Spinal cord (tissue), 10 donors: ENCODE measurements around the gene PPOX. TPM values are rescaled to one million over a fixed set of nuclear protein-coding genes. Genes with fewer than 3 reads are reported as not detected.

Source experiments
- DNase-seq, 6 donors: peaks; one replicate each; pipeline versions ENCODE4 v3.0.0 to v3.0.0-alpha.2; 2013 to 2015; ENCODE audit warnings: low spot score in 6 of 6, low read depth in 4 of 6
- H3K27ac ChIP-seq: one replicate; pipeline ENCODE4 v1.5.1; 2013; ENCODE audit warnings: low read depth, low read length, control low read depth
- H3K27me3 ChIP-seq: one replicate; pipeline ENCODE4 v1.6.1; 2013; ENCODE audit warnings: low read length; ENCODE audit not compliant: control insufficient read depth, insufficient read depth
- H3K36me3 ChIP-seq: one replicate; pipeline ENCODE4 v1.6.1; 2013; ENCODE audit warnings: low read length; ENCODE audit not compliant: control insufficient read depth, insufficient read depth
- H3K4me1 ChIP-seq: one replicate; pipeline ENCODE4 v1.6.1; 2013; ENCODE audit warnings: low read length; ENCODE audit not compliant: control insufficient read depth, insufficient read depth
- H3K4me3 ChIP-seq: one replicate; pipeline ENCODE4 v1.5.1; 2013; ENCODE audit warnings: low read depth, low read length, control low read depth
- H3K9me3 ChIP-seq: one replicate; pipeline ENCODE4 v1.6.1; 2013; ENCODE audit warnings: low read length; ENCODE audit not compliant: control insufficient read depth, insufficient read depth
- WGBS: methylation state at CpG from one replicate; pipeline ENCODE4 v1.1.5; 2013; ENCODE audit warnings: missing lambda C conversion rate; ENCODE audit not compliant: insufficient coverage; 5-methylcytosine and 5-hydroxymethylcytosine counted together
- polyA plus RNA-seq, 2 donors: library from polyadenylated mRNA; unstranded; fragments of 120-200 nt; gene quantifications; one replicate each; pipeline ENCODE4 v1.2.1, GENCODE V29; 2013; ENCODE audit not compliant: insufficient read length in 2 of 2
- total RNA-seq, 2 donors: library from RNA; depleted of rRNA in 1 of 2; stranded (reverse); fragments of 120-200 nt in 1 of 2; fragments of >200 nt in 1 of 2; gene quantifications; one replicate each; pipeline versions ENCODE4 v1.2.3 to v1.2.4, GENCODE V29; 2013 to 2014
- donor health status: healthy.

Gene PPOX
- total and polyA plus RNA-seq, 4 donors, result 21.7 to 69.6 (median 50.5) TPM

DNA sequence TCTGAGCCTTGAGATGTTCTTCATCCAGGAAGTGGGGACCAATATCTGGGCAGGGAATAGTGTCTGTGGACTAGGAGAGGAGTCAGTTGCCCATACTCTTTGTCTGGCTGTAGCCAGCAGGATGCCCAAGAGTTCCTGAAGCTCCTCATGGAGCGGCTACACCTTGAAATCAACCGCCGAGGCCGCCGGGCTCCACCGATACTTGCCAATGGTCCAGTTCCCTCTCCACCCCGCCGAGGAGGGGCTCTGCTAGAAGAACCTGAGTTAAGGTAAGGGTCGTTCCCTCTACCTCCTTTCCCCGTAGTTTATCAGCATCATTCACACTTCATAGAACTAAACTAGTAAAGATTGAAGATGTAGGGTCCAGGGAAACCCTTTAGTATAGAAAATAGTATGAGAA, 3.4 kb upstream of the PPOX start:
- Histone ChIP-seq H3K4me3 (no peak overlapping the region), H3K9me3 (no peaks in the 10 kb centered on the region), H3K27me3 (no peaks in the 10 kb centered on the region), H3K4me1 (peaks cover 53% of the 10 kb centered on the region), H3K27ac (no peak overlapping the region), H3K36me3 (peaks cover 50% of the 10 kb centered on the region)
- WGBS, result 96% methylated on average over 8 of the region's 10 CpGs
- no peak for DNase-seq

DNA sequence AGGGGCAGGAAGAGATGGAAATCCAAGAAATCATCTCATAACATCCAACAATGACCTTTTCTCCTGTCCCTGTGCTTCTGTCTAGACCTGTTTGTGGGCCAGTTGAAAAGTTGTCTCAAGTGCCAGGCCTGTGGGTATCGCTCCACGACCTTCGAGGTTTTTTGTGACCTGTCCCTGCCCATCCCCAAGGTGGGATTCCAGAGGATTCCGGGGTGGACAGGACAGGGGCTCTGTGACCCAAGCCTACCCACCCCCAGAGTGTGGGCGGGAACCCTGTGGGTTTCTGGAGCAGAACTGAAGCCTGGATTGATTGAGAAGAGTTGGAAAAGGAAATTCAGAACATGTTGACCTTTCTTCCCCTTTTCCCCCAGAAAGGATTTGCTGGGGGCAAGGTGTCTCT, 2.4 kb upstream of the PPOX start:
- DNase-seq, result no peak
- Histone ChIP-seq H3K4me1 (peaks cover 52% of the 10 kb centered on the region), H3K4me3 (no peak overlapping the region), H3K27me3 (no peaks in the 10 kb centered on the region), H3K27ac (no peak overlapping the region), H3K36me3 (peaks cover 55% of the 10 kb centered on the region), H3K9me3 (no peaks in the 10 kb centered on the region)
- WGBS, result 100% methylated on average over 3 of the region's 5 CpGs

GRCh38 chr1:161164901-161165610, 1.2 kb upstream of the PPOX start:
- peaks cover 68% of the 10 kb centered on the region for H3K36me3 ChIP-seq
- 87% methylated on average over 8 of the region's 14 CpGs for WGBS

DNA sequence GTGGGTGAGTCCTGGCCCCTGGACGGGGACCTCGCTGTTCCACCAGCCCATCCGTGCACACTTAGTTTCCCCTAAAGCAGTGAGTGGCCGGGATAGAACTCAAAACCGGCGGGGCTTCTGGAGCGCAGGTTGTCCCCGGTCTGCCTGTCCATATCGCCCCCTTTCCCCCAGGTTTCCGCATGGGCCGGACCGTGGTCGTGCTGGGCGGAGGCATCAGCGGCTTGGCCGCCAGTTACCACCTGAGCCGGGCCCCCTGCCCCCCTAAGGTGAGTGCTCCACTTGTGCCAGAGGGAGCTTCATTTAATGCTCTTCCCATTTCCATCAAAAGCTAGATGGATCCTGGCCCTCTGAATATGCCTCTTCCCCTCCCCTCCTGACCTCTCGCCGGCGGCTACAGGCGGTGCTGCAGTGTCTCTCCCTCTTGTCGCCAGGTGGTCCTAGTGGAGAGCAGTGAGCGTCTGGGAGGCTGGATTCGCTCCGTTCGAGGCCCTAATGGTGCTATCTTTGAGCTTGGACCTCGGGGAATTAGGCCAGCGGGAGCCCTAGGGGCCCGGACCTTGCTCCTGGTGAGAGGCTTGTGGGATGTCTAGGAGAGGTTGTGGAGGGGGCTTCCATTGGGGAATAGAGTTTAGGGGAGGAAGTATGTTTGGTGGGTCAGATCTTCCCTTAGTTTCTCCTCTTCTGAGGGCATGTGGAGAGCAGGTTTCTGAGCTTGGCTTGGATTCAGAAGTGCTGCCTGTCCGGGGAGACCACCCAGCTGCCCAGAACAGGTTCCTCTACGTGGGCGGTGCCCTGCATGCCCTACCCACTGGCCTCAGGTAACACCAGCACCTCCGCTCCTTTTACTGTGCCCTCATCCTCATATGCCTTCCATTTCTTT, 683 bp downstream of the PPOX start:
- peak in 1 of 6 donors; percentile 26 for DNase-seq
- H3K4me3 ChIP-seq, result peak overlapping the region; percentile 91
- H3K4me1 ChIP-seq, result peaks cover 31% of the 10 kb centered on the region
- 3% methylated on average over 29 of the region's 33 CpGs for WGBS
- no peaks in the 10 kb centered on the region for H3K27me3 ChIP-seq
- H3K27ac ChIP-seq, result peak overlapping the region; percentile 95
- H3K9me3 ChIP-seq, result no peaks in the 10 kb centered on the region
- H3K36me3 ChIP-seq, result peaks cover 70% of the 10 kb centered on the region

More at GRCh38 chr1:161164901-161165610, 1.2 kb upstream of the PPOX start:
- H3K27me3 ChIP-seq, result no peaks in the 10 kb centered on the region
- peak overlapping the region; percentile 91 for H3K4me3 ChIP-seq
- H3K9me3 ChIP-seq, result no peaks in the 10 kb centered on the region
- H3K27ac ChIP-seq, result peak overlapping the region; percentile 95
- no peak for DNase-seq
- peaks cover 46% of the 10 kb centered on the region for H3K4me1 ChIP-seq

DNA sequence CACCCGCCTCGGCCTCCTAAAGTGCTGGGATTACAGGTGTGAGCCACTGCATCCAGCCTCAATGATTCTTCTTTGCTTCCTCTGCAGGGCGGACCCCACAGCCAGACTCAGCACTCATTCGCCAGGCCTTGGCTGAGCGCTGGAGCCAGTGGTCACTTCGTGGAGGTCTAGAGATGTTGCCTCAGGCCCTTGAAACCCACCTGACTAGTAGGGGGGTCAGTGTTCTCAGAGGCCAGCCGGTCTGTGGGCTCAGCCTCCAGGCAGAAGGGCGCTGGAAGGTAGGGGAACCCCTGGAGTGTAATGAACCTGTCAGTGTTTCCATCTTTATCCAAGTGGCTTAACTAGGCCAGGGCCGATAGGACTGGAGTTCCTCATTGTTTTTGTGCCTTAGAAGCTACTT, 2.7 kb downstream of the PPOX start:
- 93% methylated on average over 8 of the region's 9 CpGs for WGBS

GRCh38 chr1:161171191-161171590, 5.0 kb downstream of the PPOX start:
- H3K27ac ChIP-seq, result no peak overlapping the region
- DNase-seq, result no peak
- H3K36me3 ChIP-seq, result peaks cover 77% of the 10 kb centered on the region
- no peaks in the 10 kb centered on the region for H3K9me3 ChIP-seq
- WGBS, result 62% methylated on average over 2 of the region's 5 CpGs
- peaks cover 19% of the 10 kb centered on the region for H3K4me1 ChIP-seq
- no peak overlapping the region for H3K4me3 ChIP-seq
- no peaks in the 10 kb centered on the region for H3K27me3 ChIP-seq

More for the DNA sequence above, 2.7 kb downstream of the PPOX start:
- H3K4me1 ChIP-seq, result peaks cover 31% of the 10 kb centered on the region
- peaks cover 70% of the 10 kb centered on the region for H3K36me3 ChIP-seq
- no peak overlapping the region for H3K27ac ChIP-seq
- no peak overlapping the region for H3K4me3 ChIP-seq
- H3K27me3 ChIP-seq, result no peaks in the 10 kb centered on the region
- DNase-seq, result no peak
- no peaks in the 10 kb centered on the region for H3K9me3 ChIP-seq

DNA sequence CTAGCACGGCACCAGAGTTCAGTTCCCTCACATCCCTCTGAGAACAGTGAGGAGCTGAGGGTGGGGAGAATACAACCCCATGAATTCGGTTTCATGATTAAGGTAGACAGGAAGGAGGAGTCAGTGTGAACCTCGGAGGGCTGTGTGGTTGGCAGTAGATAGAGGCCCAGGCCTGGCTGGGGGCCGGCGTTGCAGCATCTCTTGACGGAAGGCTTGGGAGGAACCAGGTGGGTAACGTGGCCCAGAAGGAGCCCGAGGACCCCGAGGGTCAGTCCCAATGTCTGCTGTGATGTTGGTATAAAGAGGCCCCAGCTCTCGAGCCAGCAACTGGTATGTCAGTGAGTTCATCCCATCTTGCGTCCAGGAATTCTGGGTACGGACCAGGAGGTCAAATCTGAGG, 5.5 kb downstream of the PPOX start:
- WGBS, result 89% methylated on average over 11 of the region's 12 CpGs
- Histone ChIP-seq H3K27ac (no peak overlapping the region), H3K4me3 (no peak overlapping the region), H3K27me3 (no peaks in the 10 kb centered on the region), H3K9me3 (no peaks in the 10 kb centered on the region), H3K36me3 (peaks cover 77% of the 10 kb centered on the region), H3K4me1 (peaks cover 19% of the 10 kb centered on the region)
- DNase-seq, result no peak

DNA sequence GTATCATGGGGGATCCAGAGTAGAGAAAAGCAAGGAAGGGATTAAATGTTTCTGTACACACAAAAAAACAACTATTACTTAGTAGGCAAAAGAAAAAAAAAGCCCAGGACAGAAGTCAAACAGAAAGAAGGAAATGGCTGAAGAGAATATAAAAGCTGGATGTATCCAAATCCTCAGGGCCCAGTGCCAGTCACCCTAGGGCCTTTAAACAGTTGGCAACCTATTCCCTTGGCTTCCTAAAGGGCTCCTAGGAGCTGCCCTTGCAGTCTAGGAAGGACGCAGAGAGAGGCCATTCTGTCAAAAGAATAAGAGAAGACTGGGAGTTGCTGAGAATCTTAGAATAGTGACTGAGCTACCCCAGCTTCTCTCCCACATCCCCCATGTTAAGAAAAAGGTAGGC, 6.1 kb downstream of the PPOX start:
- H3K27me3 ChIP-seq, result no peaks in the 10 kb centered on the region
- no CpG with 5 or more reads among the region's 1 CpG for WGBS
- peaks cover 15% of the 10 kb centered on the region for H3K4me1 ChIP-seq
- DNase-seq, result no peak
- H3K36me3 ChIP-seq, result peaks cover 80% of the 10 kb centered on the region
- no peak overlapping the region for H3K27ac ChIP-seq
- no peaks in the 10 kb centered on the region for H3K9me3 ChIP-seq
- H3K4me3 ChIP-seq, result no peak overlapping the region

DNA sequence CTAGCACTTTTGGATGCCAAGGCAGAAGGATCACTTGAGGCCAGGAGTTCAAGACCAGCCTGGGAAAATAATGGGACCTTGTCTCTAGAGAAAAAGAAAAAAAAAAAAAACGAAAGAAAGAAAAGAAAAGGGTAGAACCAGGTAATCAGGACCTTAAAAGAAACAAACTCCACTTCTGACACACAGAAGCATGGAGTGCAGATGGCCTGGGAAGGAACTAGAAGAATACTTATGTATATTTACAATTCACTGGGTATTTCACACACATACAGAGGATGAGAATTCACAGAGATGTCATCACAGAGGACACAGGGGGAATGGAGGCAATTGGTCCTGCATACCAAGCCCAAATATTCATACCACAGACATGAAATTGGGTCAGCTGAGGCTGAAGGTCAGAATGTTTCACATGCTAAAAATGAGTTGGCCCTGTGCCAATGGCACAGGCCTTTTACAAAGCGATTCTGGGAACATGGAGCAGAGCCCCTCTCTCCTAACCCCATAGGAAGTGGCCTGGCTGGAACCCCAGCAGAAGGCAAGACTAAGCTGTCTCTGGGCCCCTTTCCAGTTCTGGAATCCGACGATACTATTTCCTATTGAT, 6.7 kb downstream of the PPOX start:
- WGBS, result 100% methylated on average over 1 of the region's 4 CpGs
- DNase-seq, result no peak

More for the DNA sequence above, 6.7 kb downstream of the PPOX start:
- Histone ChIP-seq H3K27ac (no peak overlapping the region), H3K27me3 (no peaks in the 10 kb centered on the region), H3K4me3 (no peak overlapping the region), H3K4me1 (peaks cover 15% of the 10 kb centered on the region), H3K9me3 (no peaks in the 10 kb centered on the region), H3K36me3 (peaks cover 77% of the 10 kb centered on the region)
